Forelimb muscle (tissue), 1 donor: ENCODE data around the gene SLC26A4. TPM values are rescaled to one million over a fixed set of nuclear protein-coding genes. Genes with fewer than 3 reads are reported as not detected.

Source experiments
- DNase-seq: peaks from one replicate; pipeline ENCODE4 v3.0.0-alpha.2; 2013; ENCODE audit warnings: low read depth
- polyA plus RNA-seq: library from polyadenylated mRNA; unstranded; fragments of 120-200 nt; gene quantifications from one replicate; pipeline ENCODE4 v1.2.1, GENCODE V29; 2013; ENCODE audit not compliant: insufficient read length

SLC26A4 gene
- polyA plus RNA-seq, 1 donor = 0.73 TPM

- no peak for DNase-seq
Measured at GRCh38 chr7:107659666-107660065, 962 bp upstream of the SLC26A4 start.

- DNase-seq = no peak
Measured at GRCh38 chr7:107661081-107661864, 645 bp downstream of the SLC26A4 start.

- no peak for DNase-seq
Measured at GRCh38 chr7:107661865-107662379, 1.3 kb downstream of the SLC26A4 start.

- DNase-seq = no peak
Measured at GRCh38 chr7:107663196-107663595, 2.6 kb downstream of the SLC26A4 start.

GRCh38 chr7:107666790-107667189 lies 6.2 kb downstream of the SLC26A4 start:
- DNase-seq = no peak

- no peak for DNase-seq
Measured at GRCh38 chr7:107667341-107667740, 6.7 kb downstream of the SLC26A4 start.

GRCh38 chr7:107668296-107668695 lies 7.7 kb downstream of the SLC26A4 start:
- DNase-seq = no peak

- DNase-seq = no peak
Measured at GRCh38 chr7:107672183-107672582, 11.6 kb downstream of the SLC26A4 start.

- no peak for DNase-seq
Measured at GRCh38 chr7:107676249-107676648, 15.6 kb downstream of the SLC26A4 start.

GRCh38 chr7:107678110-107678753 lies 17.6 kb downstream of the SLC26A4 start:
- no peak for DNase-seq

- DNase-seq = no peak
Measured at GRCh38 chr7:107680478-107680877, 19.9 kb downstream of the SLC26A4 start.

- DNase-seq = no peak
Measured at GRCh38 chr7:107682886-107683285, 22.3 kb downstream of the SLC26A4 start.

- no peak for DNase-seq
Measured at GRCh38 chr7:107684287-107684686, 23.7 kb downstream of the SLC26A4 start.

GRCh38 chr7:107684947-107685463 lies 24.4 kb downstream of the SLC26A4 start:
- DNase-seq = no peak

- no peak for DNase-seq
Measured at GRCh38 chr7:107686816-107687387, 26.3 kb downstream of the SLC26A4 start.

GRCh38 chr7:107687656-107688055 lies 27.0 kb downstream of the SLC26A4 start:
- no peak for DNase-seq

- no peak for DNase-seq
Measured at GRCh38 chr7:107689553-107689952, 28.9 kb downstream of the SLC26A4 start.

- no peak for DNase-seq
Measured at GRCh38 chr7:107690084-107690483, 29.5 kb downstream of the SLC26A4 start.

GRCh38 chr7:107690611-107691010 lies 30.0 kb downstream of the SLC26A4 start:
- DNase-seq = no peak

- no peak for DNase-seq
Measured at GRCh38 chr7:107691716-107692115, 31.1 kb downstream of the SLC26A4 start.

- DNase-seq = no peak
Measured at GRCh38 chr7:107692501-107692900, 31.9 kb downstream of the SLC26A4 start.

GRCh38 chr7:107693396-107693795 lies 32.8 kb downstream of the SLC26A4 start:
- no peak for DNase-seq
